Ureter (tissue), 1 donor: ENCODE measurements around the gene HOXB8. TPM values are rescaled to one million over a fixed set of nuclear protein-coding genes. Genes with fewer than 3 reads are reported as not detected.

ENCODE experiments used
- DNase-seq: peaks from one replicate; pipeline ENCODE4 v3.0.0-alpha.2; 2020; ENCODE audit warnings: low spot score
- total RNA-seq: library from RNA; stranded (reverse); gene quantifications from one replicate; pipeline ENCODE4 v1.2.4, GENCODE V29; 2023
- donor health status: DM: yes; HTN: yes; CAD: no.

Gene HOXB8
- total RNA-seq, 1 donor from 2014 or later = 56.2 TPM

GRCh38 chr17:48624544-48625494 lies 9.7 kb upstream of the HOXB8 start:
- no peak for DNase-seq

- DNase-seq = no peak
Measured at GRCh38 chr17:48624118-48624517, 9.0 kb upstream of the HOXB8 start.

DNA sequence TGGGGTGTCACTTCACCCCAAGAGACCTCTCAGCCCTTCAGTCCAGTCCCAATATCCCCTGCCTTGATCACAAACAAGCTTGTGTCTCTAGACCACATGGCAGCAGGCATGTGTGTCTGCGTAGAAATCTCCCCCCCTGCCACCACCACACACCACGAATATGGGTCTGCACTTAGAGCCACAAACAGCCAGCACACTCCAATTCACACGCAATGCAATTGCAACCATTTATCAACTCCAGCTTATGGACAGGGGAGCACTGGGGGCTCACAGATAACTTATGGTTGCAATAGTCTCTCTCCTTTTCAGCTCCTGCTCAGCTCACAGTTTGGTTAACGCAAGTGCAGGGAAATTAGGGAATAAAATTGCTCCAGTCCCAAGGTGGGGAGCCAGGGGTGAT lies 8.5 kb upstream of the HOXB8 start:
- no peak for DNase-seq

GRCh38 chr17:48622857-48623256 lies 7.8 kb upstream of the HOXB8 start:
- DNase-seq = no peak

GRCh38 chr17:48621410-48622392 lies 6.6 kb upstream of the HOXB8 start:
- no peak for DNase-seq

GRCh38 chr17:48620461-48621139 lies 5.5 kb upstream of the HOXB8 start:
- no peak for DNase-seq

DNA sequence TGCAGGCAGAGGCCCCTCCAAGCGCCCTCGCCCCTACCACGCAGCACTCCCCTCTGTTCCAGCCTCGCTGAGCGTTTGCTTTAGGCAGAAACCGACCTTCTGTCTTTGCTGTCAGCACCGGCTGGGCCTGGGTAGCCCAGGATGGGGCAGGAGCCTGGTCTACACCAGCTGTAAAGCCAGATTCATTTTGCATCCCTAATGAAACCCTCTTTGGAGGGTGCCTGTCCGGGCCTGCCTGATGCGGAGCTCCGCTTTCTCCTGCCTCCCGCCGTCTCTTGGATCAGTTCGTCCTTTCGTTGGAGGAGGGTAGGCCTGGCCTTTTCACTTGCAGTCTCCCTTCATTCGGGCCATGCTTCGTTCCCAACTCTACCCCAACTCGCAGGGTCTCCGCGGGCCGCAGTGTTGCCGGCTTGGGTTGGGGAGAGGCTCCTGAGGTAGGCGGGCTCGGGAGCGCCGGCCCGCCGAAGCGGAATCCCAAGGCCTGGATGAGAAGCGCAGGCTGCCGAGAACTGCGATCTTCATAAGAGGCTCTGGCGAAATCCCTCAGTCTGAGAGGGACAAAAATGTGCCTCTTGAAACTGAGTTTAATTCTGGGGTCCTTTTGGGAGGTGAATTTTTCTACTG lies 4.8 kb upstream of the HOXB8 start:
- DNase-seq = no peak

- DNase-seq = peak; percentile 93
Measured at GRCh38 chr17:48618256-48618896, 3.3 kb upstream of the HOXB8 start.

DNA sequence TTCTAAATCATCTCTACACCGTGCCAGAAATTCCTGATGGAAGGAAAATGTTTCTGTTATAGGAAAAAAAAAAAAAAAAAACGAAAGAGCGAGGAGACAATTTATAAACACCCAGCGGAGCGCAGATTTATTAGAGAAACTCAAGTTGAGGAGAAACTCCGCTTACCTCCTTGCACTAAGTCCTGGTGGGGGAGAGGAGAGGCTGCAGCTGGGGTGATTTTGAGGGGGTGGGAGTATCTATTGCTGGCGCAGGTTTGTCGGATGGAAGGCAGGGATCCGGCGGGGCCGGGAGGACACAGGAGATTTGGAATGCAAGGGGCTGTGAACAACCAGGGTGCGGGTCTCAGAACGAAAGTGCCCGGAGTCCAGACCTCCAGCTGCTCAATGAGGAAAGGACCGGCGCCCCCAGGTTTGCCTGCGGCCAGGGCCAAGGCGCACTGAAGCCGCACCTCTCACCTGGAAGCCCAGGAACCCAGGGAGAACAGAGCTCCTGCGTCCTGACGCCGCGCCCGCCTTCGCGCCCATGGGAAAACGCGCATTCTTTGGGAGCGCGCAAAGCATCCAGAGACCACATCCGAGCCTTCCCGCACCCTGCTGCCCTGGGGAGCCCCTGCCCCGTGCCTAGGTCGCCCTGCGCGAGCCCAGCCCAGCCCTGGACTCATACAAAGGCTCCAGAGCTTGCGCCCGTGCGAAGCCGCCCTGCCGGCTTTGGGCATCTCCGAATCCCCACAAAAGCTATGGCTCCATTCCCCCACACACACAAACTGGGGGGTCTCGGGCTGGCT lies 2.6 kb upstream of the HOXB8 start:
- no peak for DNase-seq

DNA sequence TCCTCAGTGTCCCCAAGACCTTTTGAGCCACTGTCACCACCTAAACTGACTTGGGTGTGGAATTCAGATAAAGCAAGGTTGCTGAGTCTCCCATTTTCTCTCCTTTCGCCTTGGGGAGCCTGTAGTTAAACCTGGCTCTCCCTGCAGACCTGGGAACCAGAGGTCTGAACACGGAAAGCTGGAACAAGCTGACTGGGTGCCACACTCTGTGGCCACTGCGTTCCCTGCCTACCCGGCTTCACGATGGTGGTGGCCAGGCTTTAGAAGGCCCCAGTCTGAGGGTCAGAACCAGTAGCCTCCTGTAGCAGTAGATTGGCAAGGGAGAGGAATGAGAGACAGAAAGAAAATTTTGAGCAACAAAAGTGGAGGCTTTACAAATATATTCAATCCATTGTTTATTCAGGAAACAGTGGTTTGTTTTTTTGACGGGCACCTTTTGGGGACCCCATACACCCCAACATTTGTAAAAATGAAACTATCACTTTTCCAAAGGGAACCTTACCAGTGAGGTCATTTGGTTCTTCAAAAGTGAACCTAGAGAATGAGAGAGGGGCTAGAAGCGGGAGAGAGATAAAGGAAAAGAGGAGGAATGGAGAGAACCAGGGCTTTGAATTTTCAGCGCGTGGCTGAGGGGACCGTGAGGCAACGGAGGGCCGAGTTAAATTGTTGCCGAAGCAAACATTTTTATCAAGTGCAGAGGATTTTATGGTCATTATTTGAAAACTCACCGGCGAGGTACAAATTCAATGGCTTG lies 1.8 kb upstream of the HOXB8 start:
- no peak for DNase-seq

GRCh38 chr17:48615963-48616716 lies 1.0 kb upstream of the HOXB8 start:
- DNase-seq = no peak

- DNase-seq = no peak
Measured at GRCh38 chr17:48613862-48614694, 1.0 kb downstream of the HOXB8 start.

- DNase-seq = no peak
Measured at GRCh38 chr17:48612854-48613691, 2.0 kb downstream of the HOXB8 start.

GRCh38 chr17:48612456-48612853 lies 2.6 kb downstream of the HOXB8 start:
- DNase-seq = no peak

DNA sequence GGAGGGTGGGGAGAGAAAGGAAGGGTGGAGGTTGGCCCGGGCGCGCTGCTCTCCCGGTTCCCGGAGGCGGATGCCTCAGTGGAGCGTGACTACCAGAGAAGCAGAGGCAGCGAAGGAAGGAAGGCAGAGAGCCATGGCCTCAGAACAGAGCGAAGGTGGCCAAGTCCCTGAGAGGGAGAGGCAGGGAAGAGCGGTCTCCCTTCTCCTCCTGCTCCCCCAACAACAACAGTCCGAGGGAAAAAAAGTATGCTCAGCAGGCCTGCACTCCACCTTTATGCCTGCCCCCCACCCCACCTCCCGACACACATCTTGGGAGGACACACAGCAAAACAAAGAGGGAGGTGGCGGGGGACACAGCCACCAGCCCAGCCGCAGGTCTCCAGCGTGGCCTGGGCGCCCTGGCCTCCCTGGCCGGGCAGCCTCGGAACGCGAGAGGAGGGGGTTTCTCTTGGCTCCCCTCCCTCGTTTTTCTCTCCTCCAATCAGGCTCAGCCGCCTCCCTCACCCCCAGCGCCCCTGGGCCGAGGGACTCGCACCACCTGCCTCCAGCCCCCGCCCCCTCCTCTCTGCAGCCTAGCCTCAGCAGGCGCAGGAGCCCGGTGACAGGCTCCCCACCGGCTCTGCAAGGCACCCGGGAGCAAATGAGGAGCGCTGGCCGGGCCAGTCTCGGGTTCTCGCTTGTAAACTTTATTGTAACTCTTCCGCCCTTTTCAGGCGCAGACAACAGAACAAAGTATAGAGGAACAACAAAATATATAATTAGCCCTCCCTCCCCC lies 3.2 kb downstream of the HOXB8 start:
- no peak for DNase-seq

DNA sequence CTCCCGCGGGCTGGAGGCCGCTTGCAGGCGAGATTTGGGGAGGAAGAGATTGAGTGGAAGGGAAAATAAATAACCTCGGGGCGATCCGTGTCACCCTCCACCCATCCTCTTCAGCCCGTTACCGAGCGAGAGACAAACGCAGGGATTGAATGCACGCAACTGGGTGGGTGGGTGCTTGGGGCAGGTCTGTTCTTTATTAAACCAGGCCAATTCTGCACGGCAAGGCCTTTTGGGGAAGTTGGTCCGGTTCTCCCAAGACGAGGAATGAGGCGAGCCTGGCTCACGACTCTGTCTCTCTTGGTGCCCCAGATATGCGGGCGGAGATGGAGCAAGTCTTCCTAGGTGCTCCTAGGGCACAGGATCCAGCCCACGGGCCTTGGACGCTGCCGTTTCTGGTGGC lies 3.9 kb downstream of the HOXB8 start:
- DNase-seq = no peak
